MV-4-11 (cell line): ENCODE measurements around the gene LAMP5.

Experiments used
- DNase-seq: peaks from one replicate; lab custom pipeline; 2025; lab: John Stamatoyannopoulos, UW

The LAMP5 gene

GRCh38 chr20:9534025-9534424, 19.6 kb downstream of the LAMP5 start:
- no peak for DNase-seq

- no peak for DNase-seq
Observed at GRCh38 chr20:9535449-9535848, 21.1 kb downstream of the LAMP5 start.

- no peak for DNase-seq
Observed at GRCh38 chr20:9543214-9543613, 28.8 kb downstream of the LAMP5 start.

GRCh38 chr20:9550283-9550682, 35.9 kb downstream of the LAMP5 start:
- DNase-seq = no peak

GRCh38 chr20:9550871-9551270, 36.5 kb downstream of the LAMP5 start:
- DNase-seq = no peak

- DNase-seq = peak; percentile 88
Observed at GRCh38 chr20:9551808-9552550, 37.6 kb downstream of the LAMP5 start.

- no peak for DNase-seq
Observed at GRCh38 chr20:9555781-9556180, 41.4 kb downstream of the LAMP5 start.

- no peak for DNase-seq
Observed at GRCh38 chr20:9557411-9557810, 43.0 kb downstream of the LAMP5 start.

- no peak for DNase-seq
Observed at GRCh38 chr20:9565910-9566550, 51.6 kb downstream of the LAMP5 start.

GRCh38 chr20:9566977-9567376, 52.6 kb downstream of the LAMP5 start:
- DNase-seq = peak; percentile 16

- DNase-seq = no peak
Observed at GRCh38 chr20:9570612-9571011, 56.2 kb downstream of the LAMP5 start.

GRCh38 chr20:9571783-9572182, 57.4 kb downstream of the LAMP5 start:
- no peak for DNase-seq

GRCh38 chr20:9572670-9573069, 58.3 kb downstream of the LAMP5 start:
- no peak for DNase-seq

- no peak for DNase-seq
Observed at GRCh38 chr20:9573335-9574151, 59.2 kb downstream of the LAMP5 start.

- DNase-seq = no peak
Observed at GRCh38 chr20:9574181-9574580, 59.8 kb downstream of the LAMP5 start.

- no peak for DNase-seq
Observed at GRCh38 chr20:9574776-9575175, 60.4 kb downstream of the LAMP5 start.

- no peak for DNase-seq
Observed at GRCh38 chr20:9575836-9576235, 61.4 kb downstream of the LAMP5 start.

- DNase-seq = peak; percentile 13
Observed at GRCh38 chr20:9576695-9577094, 62.3 kb downstream of the LAMP5 start.

- peak; percentile 21 for DNase-seq
Observed at GRCh38 chr20:9577397-9577796, 63.0 kb downstream of the LAMP5 start.

- DNase-seq = peak; percentile 57
Observed at GRCh38 chr20:9578594-9578993, 64.2 kb downstream of the LAMP5 start.
